HG02678 (cell line): ENCODE results near the gene FNDC3A.
A peak's percentile ranks its signal among the peaks of the same experiment; 100 is the strongest.
"Not testable (repeated sequence)": the region's sequence is repeated elsewhere in the genome, so short reads cannot be mapped to it uniquely, and the experiment has no call there.

Experiments used
- ATAC-seq: cut with Tn5 transposase; IDR thresholded peaks from one replicate; pipeline ENCODE4 v1.9.1; 2021; ENCODE audit warnings: mild to moderate bottlenecking, moderate library complexity; ENCODE audit not compliant: unreplicated experiment

Gene FNDC3A

GRCh38 chr13:49132479-49133002 lies 156.8 kb downstream of the FNDC3A start:
- ATAC-seq = no peak

- ATAC-seq = no peak
Observed at GRCh38 chr13:49134305-49134704, 158.6 kb downstream of the FNDC3A start.

GRCh38 chr13:49137138-49137643 lies 161.5 kb downstream of the FNDC3A start:
- ATAC-seq = not testable (repeated sequence)

GRCh38 chr13:49140910-49141611 lies 165.3 kb downstream of the FNDC3A start:
- ATAC-seq = no peak

- ATAC-seq = no peak
Observed at GRCh38 chr13:49146950-49147355, 171.2 kb downstream of the FNDC3A start.

GRCh38 chr13:49148405-49148804 lies 172.7 kb downstream of the FNDC3A start:
- no peak for ATAC-seq

- ATAC-seq = not testable (repeated sequence)
Observed at GRCh38 chr13:49157955-49158584, 182.4 kb downstream of the FNDC3A start.

- ATAC-seq = not testable (repeated sequence)
Observed at GRCh38 chr13:49163162-49163561, 187.4 kb downstream of the FNDC3A start.

GRCh38 chr13:49164712-49165111 lies 189.0 kb downstream of the FNDC3A start:
- ATAC-seq = no peak

- no peak for ATAC-seq
Observed at GRCh38 chr13:49165798-49166752, 190.4 kb downstream of the FNDC3A start.

GRCh38 chr13:49171359-49171758 lies 195.6 kb downstream of the FNDC3A start:
- ATAC-seq = no peak

- no peak for ATAC-seq
Observed at GRCh38 chr13:49183672-49184325, 208.1 kb downstream of the FNDC3A start.

- ATAC-seq = no peak
Observed at GRCh38 chr13:49184621-49185020, 208.9 kb downstream of the FNDC3A start.

GRCh38 chr13:49185264-49185663 lies 209.6 kb downstream of the FNDC3A start:
- peak; percentile 49 for ATAC-seq

- no peak for ATAC-seq
Observed at GRCh38 chr13:49190901-49191300, 215.2 kb downstream of the FNDC3A start.

- ATAC-seq = no peak
Observed at GRCh38 chr13:49206641-49207040, 230.9 kb downstream of the FNDC3A start.

- ATAC-seq = no peak
Observed at GRCh38 chr13:49208619-49209018, 232.9 kb downstream of the FNDC3A start.

GRCh38 chr13:49210114-49210513 lies 234.4 kb downstream of the FNDC3A start:
- no peak for ATAC-seq

- ATAC-seq = no peak
Observed at GRCh38 chr13:49210669-49211068, 235.0 kb downstream of the FNDC3A start.

- ATAC-seq = no peak
Observed at GRCh38 chr13:49213539-49213938, 237.8 kb downstream of the FNDC3A start.
